ENCODE results near the gene FBF1.

DNA sequence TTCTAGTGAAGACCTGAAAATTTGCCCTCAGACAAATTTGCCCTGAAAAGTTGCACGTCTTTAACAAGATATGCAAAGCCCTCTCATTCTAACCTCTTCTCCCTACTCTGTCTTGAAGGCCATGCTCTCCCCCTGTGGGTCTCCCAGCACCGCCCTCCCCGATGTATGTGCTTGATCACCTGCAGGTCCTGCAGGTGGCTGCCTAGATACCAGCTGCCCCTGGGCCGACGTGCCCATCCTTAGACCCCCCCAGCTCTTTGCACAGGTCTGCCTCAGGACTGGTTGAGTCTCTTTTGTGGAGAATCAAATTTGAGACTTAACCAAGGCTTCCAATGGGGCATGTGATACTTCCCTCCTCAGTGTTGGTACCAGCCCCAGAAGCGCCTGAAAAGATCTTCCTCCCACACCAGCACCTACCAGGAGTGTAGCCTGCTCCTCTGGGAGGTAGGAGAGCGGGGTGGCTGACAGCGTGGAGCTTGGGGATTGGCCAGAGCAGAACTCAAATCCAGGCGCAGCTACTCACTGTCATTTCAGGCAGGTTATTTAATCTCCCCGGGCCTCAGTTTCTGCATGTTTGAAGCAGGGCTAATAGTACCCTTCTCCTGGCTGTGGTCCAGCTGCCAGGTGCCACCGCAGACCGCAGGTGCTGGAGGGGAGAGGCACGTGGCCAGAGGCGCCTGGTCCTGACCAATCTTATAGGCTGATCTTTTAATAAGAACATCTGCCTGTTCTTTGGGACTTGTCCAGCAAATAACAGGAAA, 31.6 kb downstream of the FBF1 start:
- TF ChIP-seq, protein P1, sequence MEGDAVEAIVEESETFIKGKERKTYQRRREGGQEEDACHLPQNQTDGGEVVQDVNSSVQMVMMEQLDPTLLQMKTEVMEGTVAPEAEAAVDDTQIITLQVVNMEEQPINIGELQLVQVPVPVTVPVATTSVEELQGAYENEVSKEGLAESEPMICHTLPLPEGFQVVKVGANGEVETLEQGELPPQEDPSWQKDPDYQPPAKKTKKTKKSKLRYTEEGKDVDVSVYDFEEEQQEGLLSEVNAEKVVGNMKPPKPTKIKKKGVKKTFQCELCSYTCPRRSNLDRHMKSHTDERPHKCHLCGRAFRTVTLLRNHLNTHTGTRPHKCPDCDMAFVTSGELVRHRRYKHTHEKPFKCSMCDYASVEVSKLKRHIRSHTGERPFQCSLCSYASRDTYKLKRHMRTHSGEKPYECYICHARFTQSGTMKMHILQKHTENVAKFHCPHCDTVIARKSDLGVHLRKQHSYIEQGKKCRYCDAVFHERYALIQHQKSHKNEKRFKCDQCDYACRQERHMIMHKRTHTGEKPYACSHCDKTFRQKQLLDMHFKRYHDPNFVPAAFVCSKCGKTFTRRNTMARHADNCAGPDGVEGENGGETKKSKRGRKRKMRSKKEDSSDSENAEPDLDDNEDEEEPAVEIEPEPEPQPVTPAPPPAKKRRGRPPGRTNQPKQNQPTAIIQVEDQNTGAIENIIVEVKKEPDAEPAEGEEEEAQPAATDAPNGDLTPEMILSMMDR (IDR thresholded peaks at IDR 0.05) = no peak
- TF ChIP-seq EP300 (IDR thresholded peaks at IDR 0.05) (no peak), POLR2AphosphoS5 (IDR thresholded peaks at IDR 0.05) (no peak)

All from esophagus muscularis mucosa (tissue), 4 donors.